ENCODE measurements around the gene ELL2.
A peak's percentile ranks its signal among the peaks of the same experiment; 100 is the strongest.

Gene ELL2

GRCh38 chr5:95959051-95959887 lies 2.4 kb downstream of the ELL2 start:
- no peak for DNase-seq (ENCODE audit: extremely low read depth, insufficient read length)
- Histone ChIP-seq H3K27me3 (replicated peaks; ENCODE audit: control insufficient read depth, insufficient read depth, low read length) (no peaks in the 10 kb centered on the region), H3K4me3 (replicated peaks; ENCODE audit: low read depth, low read length) (peak overlapping the region; percentile 90), H3K36me3 (ENCODE audit: control insufficient read depth, insufficient read depth, low read length) (peaks cover 3% of the 10 kb centered on the region)
- TF ChIP-seq, protein P1, sequence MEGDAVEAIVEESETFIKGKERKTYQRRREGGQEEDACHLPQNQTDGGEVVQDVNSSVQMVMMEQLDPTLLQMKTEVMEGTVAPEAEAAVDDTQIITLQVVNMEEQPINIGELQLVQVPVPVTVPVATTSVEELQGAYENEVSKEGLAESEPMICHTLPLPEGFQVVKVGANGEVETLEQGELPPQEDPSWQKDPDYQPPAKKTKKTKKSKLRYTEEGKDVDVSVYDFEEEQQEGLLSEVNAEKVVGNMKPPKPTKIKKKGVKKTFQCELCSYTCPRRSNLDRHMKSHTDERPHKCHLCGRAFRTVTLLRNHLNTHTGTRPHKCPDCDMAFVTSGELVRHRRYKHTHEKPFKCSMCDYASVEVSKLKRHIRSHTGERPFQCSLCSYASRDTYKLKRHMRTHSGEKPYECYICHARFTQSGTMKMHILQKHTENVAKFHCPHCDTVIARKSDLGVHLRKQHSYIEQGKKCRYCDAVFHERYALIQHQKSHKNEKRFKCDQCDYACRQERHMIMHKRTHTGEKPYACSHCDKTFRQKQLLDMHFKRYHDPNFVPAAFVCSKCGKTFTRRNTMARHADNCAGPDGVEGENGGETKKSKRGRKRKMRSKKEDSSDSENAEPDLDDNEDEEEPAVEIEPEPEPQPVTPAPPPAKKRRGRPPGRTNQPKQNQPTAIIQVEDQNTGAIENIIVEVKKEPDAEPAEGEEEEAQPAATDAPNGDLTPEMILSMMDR (IDR thresholded peaks at IDR 0.05; ENCODE audit: insufficient read depth, low read length, poor library complexity, severe bottlenecking): no peak

GRCh38 chr5:95958310-95959014 lies 3.2 kb downstream of the ELL2 start:
- Histone ChIP-seq H3K4me3 (replicated peaks; ENCODE audit: low read depth, low read length) (peak overlapping the region; percentile 90), H3K27me3 (replicated peaks; ENCODE audit: control insufficient read depth, insufficient read depth, low read length) (no peaks in the 10 kb centered on the region), H3K36me3 (ENCODE audit: control insufficient read depth, insufficient read depth, low read length) (peaks cover 3% of the 10 kb centered on the region)
- TF ChIP-seq, protein P1 (IDR thresholded peaks at IDR 0.05; ENCODE audit: insufficient read depth, low read length, poor library complexity, severe bottlenecking): no peak
- DNase-seq (ENCODE audit: extremely low read depth, insufficient read length): no peak

DNA sequence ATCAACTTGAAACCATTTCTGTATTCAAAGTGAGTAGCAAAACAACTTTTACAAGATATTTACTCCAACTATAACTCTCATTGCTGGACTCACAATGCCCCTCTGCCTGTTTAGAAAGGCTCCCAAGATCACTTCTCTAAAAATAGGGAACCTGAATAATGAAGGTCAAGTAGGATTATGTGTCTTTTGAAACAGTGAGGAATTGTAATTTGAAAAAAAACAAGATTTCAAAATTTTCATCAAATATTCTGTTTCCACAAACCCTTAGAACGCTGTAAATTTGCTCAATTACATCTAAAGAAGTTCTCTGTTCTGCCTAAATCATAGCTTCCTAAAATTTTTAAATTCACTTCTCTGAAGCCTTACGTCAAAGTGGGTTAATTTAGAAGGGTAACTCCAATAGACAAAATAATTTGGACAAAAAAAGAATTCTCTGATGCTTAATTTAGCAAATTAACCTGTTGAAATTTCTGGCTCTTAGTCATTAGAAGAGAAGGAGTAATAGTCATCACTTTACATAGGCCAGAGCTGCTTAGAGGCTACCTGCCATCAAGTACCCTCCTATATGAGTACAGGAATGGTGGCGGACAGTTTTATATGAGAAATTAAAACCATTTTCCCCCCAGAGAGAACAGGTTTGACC lies 4.0 kb downstream of the ELL2 start:
- Histone ChIP-seq H3K27me3 (replicated peaks; ENCODE audit: control insufficient read depth, insufficient read depth, low read length) (no peaks in the 10 kb centered on the region), H3K4me3 (replicated peaks; ENCODE audit: low read depth, low read length) (peak overlapping the region; percentile 90), H3K36me3 (ENCODE audit: control insufficient read depth, insufficient read depth, low read length) (peaks cover 3% of the 10 kb centered on the region)
- DNase-seq (ENCODE audit: extremely low read depth, insufficient read length): no peak
- TF ChIP-seq, protein P1 (IDR thresholded peaks at IDR 0.05; ENCODE audit: insufficient read depth, low read length, poor library complexity, severe bottlenecking): no peak

- TF ChIP-seq, protein P1 (IDR thresholded peaks at IDR 0.05; ENCODE audit: insufficient read depth, low read length, poor library complexity, severe bottlenecking): no peak
- Histone ChIP-seq H3K4me3 (replicated peaks; ENCODE audit: low read depth, low read length) (peak overlapping the region; percentile 90), H3K27me3 (replicated peaks; ENCODE audit: control insufficient read depth, insufficient read depth, low read length) (no peaks in the 10 kb centered on the region), H3K36me3 (ENCODE audit: control insufficient read depth, insufficient read depth, low read length) (peaks cover 3% of the 10 kb centered on the region)
- DNase-seq (ENCODE audit: extremely low read depth, insufficient read length): no peak
These were observed 4.8 kb downstream of the ELL2 start for GRCh38 chr5:95956900-95957293.

DNA sequence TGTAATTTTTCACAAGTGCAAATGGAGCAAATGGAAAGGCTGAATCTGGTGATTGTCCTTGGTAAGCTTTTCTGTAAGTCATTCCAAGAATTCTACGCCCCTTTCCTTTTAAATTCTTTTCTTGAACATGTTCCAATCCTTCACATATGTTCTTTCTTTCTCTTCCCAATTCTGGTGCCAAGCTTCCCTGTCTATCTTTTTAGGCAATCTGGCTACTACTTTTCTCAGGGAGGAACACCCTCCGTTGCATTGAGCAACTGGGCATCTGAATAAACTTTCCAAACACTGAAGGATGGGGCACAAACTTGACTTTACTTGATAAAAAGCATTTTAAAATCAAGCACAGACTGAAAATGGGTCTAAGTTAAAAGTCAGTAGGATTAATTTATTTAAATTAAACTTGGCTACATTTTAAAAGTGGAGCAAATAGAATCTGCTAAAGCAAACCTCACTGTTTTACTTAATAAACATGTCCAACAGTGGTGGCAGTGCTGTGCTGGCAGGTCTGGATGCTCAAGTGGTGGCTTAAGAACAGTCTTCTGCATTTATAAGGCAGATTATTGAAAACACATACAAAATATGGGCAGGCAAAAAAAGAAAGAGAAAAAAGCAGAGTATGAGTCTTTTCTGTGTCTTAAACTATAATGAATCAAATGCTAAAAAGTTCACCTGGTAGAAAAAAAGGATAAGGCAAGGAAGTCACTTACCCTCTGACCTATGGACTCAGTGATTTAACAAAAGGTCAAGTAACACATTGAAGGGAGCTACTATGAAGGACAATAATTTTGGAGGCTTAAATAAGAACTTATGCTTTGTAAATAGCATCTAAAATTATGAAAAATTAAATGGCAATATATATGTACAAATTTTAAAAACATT lies 5.4 kb downstream of the ELL2 start:
- H3K4me3 ChIP-seq (replicated peaks; ENCODE audit: low read depth, low read length): peak overlapping the region; percentile 90
- DNase-seq (ENCODE audit: extremely low read depth, insufficient read length): no peak
- peaks cover 3% of the 10 kb centered on the region for H3K36me3 ChIP-seq (ENCODE audit: control insufficient read depth, insufficient read depth, low read length)

More for the DNA sequence above, 5.4 kb downstream of the ELL2 start:
- TF ChIP-seq, protein P1 (IDR thresholded peaks at IDR 0.05; ENCODE audit: insufficient read depth, low read length, poor library complexity, severe bottlenecking): no peak
- H3K27me3 ChIP-seq (replicated peaks; ENCODE audit: control insufficient read depth, insufficient read depth, low read length): no peaks in the 10 kb centered on the region

Measured in GM06990 (cell line).